Coronary artery (tissue), 2 donors: ENCODE data around the gene LNPEP.

Experiments used
- DNase-seq: peaks from one replicate; pipeline ENCODE4 v3.0.0-alpha.2; 2017; ENCODE audit warnings: low spot score
- H3K27ac ChIP-seq, 2 donors: fragments of 200-600 bp; sonication (generic); one replicate each; pipeline ENCODE4 v1.5.1; 2016 to 2019
- H3K4me3 ChIP-seq: fragments of 200-600 bp; sonication (generic); 2 replicates; pipeline ENCODE4 v1.5.1; 2016; ENCODE audit warnings: mild to moderate bottlenecking, moderate library complexity
- TF ChIP-seq, protein P1 (sequence below): fragments of 200-600 bp; sonication (generic); IDR thresholded peaks from one replicate; pipeline ENCODE4 v1.5.1; 2019; ENCODE audit warnings: antibody characterized with exemption

LNPEP gene

DNA sequence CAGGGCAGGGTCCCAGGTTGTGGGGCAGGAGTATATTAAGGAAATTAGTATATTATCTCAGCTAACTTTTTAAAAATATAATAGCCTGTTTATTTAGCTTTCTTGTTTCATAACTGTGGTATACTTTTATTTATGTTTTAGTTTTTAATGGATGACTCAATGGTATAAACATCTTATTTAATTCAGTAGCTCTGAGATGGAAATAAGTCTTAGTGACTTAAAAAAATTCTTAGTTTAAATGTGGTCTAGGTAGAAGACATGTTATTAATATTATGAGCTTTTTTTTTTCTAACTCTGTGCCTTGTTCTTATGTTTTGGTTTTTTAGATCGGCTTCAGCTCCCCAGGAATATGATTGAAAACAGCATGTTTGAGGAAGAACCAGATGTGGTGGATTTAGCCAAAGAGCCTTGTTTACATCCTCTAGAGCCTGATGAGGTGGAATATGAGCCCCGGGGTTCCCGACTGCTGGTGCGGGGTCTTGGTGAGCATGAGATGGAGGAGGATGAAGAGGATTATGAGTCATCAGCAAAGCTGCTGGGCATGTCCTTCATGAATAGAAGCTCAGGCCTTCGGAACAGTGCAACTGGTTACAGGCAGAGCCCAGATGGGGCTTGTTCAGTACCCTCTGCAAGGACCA lies 43.1 kb downstream of the LNPEP start:
- Histone ChIP-seq H3K4me3 (no peak overlapping the region), H3K27ac (no peak overlapping the region)
- DNase-seq = no peak
- TF ChIP-seq, protein P1, sequence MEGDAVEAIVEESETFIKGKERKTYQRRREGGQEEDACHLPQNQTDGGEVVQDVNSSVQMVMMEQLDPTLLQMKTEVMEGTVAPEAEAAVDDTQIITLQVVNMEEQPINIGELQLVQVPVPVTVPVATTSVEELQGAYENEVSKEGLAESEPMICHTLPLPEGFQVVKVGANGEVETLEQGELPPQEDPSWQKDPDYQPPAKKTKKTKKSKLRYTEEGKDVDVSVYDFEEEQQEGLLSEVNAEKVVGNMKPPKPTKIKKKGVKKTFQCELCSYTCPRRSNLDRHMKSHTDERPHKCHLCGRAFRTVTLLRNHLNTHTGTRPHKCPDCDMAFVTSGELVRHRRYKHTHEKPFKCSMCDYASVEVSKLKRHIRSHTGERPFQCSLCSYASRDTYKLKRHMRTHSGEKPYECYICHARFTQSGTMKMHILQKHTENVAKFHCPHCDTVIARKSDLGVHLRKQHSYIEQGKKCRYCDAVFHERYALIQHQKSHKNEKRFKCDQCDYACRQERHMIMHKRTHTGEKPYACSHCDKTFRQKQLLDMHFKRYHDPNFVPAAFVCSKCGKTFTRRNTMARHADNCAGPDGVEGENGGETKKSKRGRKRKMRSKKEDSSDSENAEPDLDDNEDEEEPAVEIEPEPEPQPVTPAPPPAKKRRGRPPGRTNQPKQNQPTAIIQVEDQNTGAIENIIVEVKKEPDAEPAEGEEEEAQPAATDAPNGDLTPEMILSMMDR = no peak

DNA sequence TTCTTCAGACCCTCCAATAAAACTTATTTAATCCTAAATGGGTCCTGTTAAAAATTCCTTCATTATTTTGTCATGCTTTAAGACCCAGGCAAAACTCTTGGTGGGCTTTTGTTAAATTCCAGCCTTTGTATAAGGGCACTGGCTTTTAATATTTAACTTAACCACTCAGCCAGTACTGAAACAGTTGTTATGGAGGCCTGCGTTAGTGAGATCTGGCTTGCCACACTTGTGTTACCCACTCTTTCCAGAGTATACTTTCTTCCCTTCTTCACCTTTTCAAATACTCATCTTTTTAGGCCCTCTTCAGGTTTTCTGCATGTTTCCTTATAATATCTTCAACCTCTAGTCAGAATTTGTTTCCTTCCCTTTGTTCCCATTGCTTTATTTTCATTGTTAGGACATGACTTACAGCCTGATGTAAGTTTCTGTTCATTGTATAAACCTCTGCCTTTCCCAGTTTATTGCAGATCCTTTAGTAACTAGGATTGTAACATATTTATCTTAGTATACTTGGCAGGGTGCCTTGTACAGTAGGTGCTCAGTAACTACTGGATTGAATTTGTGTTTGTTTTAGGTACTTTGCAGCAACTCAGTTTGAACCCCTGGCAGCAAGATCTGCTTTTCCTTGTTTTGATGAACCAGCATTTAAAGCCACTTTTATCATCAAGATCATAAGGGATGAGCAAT lies 48.8 kb downstream of the LNPEP start:
- TF ChIP-seq, protein P1 = no peak
- no peak overlapping the region for H3K27ac ChIP-seq
- DNase-seq = no peak

DNA sequence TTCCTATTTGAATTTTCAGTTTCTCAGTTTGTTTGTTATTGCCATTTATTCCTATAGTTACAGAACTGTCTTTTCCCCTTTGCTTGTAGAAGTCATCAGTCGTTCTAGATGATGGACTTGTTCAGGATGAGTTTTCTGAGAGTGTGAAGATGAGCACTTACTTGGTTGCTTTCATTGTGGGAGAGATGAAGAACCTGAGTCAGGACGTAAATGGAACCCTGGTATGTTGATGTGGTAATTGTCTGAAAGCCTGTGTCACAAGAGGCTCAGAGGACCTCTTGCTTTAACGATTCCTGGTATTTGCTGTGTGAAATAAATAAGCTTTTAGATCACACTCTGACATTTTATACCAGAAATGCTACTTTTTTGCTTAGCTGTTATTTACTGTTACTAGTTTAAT lies 50.6 kb downstream of the LNPEP start:
- TF ChIP-seq, protein P1 = no peak

More for the DNA sequence above, 48.8 kb downstream of the LNPEP start:
- H3K4me3 ChIP-seq = no peak overlapping the region

DNA sequence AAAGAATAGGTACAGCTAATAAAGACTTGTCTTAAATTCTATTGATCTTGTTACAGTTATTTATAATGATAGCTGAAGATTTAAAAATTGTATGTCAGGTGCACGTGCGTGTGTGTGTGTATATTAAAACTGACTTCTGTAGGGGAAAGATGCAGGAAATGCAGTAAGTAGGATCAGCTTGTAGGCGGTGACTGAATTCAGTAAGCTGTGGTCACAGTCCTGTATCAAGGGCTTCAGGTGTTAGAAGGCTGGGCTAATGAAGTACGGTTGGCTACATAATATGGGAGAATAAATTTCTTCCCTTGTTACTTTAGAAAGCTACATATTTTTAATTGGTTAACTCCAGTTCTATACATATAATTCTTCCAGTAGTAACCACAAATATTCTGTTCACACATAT lies 54.2 kb downstream of the LNPEP start:
- TF ChIP-seq, protein P1 = no peak
- H3K27ac ChIP-seq = no peak overlapping the region

More for the DNA sequence above, 50.6 kb downstream of the LNPEP start:
- Histone ChIP-seq H3K4me3 (no peak overlapping the region), H3K27ac (no peak overlapping the region)
- no peak for DNase-seq

DNA sequence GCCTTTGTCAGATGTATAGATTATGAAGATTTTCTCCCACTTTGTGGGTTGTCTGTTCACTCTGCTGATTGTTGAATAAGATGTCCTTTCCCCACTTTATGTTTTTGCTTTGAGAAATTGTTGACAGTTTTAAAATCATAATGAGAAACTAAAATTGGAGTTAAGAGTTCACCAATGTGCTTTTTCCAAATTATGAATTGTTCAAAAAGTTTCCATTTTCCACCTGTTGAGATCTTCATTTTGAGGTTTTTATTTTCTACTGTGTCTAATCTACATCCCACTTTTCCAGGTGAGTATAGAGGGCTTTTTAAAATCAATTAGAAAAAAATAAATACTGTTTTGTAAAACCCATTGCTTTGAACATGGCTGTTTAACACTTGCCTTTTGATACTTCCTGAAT lies 55.8 kb downstream of the LNPEP start:
- TF ChIP-seq, protein P1 = no peak
- no peak overlapping the region for H3K4me3 ChIP-seq
- H3K27ac ChIP-seq = no peak overlapping the region
- DNase-seq = no peak

More for the DNA sequence above, 54.2 kb downstream of the LNPEP start:
- DNase-seq = no peak
- no peak overlapping the region for H3K4me3 ChIP-seq

DNA sequence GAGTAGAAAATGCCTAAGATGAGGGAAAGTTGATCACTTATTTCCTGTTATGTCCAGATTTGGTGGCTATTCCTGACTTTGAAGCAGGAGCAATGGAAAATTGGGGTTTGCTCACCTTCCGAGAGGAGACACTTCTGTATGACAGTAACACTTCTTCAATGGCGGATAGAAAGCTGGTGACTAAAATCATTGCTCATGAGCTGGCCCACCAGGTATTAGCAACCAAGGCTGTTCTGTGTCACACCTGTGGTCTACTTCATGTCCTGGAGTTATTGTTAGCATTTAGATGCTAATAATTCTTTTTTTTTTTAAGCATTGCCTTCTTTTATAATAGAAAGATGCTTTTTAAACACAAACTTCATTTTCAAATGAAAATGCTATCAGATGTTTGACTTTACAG lies 57.9 kb downstream of the LNPEP start:
- TF ChIP-seq, protein P1 = no peak
- no peak overlapping the region for H3K4me3 ChIP-seq
- H3K27ac ChIP-seq = no peak overlapping the region
- DNase-seq = no peak

DNA sequence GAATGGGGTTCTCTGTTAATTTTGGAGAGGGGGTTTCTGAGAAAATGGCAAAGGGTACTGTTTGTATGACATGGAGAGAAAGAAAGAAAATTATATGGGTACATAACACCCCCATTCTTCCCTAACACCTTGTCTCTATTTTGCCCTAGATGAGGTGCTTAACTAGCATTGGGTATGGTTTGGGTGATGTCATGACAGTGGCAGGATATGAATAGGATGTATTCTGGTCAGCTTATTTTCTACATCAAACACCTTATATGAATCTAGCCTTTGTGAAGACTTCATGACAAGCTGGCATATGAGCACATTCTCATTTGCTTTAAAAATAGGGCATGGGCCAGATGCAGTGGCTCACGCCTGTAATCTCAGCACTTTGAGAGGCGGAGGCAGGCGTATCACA lies 58.6 kb downstream of the LNPEP start:
- no peak overlapping the region for H3K4me3 ChIP-seq
- TF ChIP-seq, protein P1 = no peak
- no peak overlapping the region for H3K27ac ChIP-seq
- no peak for DNase-seq
